Motor neuron (in vitro differentiated cells): ENCODE data around the gene CYFIP1. TPM values are rescaled to one million over a fixed set of nuclear protein-coding genes. Genes with fewer than 3 reads are reported as not detected.

Source experiments
- ATAC-seq, 8 experiments: fragments of 200-7000 bp; cut with Tn5 transposase; replicated peaks in 6 of 8; 2 replicates each; pipeline ENCODE4 v1.8.0; 2021; ENCODE audit warnings: mild to moderate bottlenecking in 8 of 8, moderate library complexity in 8 of 8
- H3K27ac ChIP-seq, 2 donors: fragments of 250-450 bp; sonication (Bioruptor Pico); 2 replicates each; pipeline ENCODE4 v1.9.0; 2021; ENCODE audit warnings: antibody characterized with exemption in 2 of 2, mild to moderate bottlenecking in 2 of 2, moderate library complexity in 1 of 2
- H3K4me1 ChIP-seq, 2 donors: fragments of 250-450 bp; sonication (Bioruptor Pico); replicated peaks in 1 of 2; 2 replicates each; pipeline ENCODE4 v1.6.1; 2021; ENCODE audit warnings: antibody characterized with exemption in 2 of 2, mild to moderate bottlenecking in 2 of 2, moderate library complexity in 1 of 2
- H3K4me3 ChIP-seq, 5 donors: fragments of 250-450 bp; sonication (Bioruptor Pico); 2 replicates each; pipeline ENCODE4 v1.9.0; 2021; ENCODE audit warnings: antibody characterized with exemption in 5 of 5, mild to moderate bottlenecking in 5 of 5, moderate library complexity in 4 of 5
- WGBS, 10 experiments: fragments of 450-650 bp; shearing (Covaris generic); methylation state at CpG; one replicate each; pipeline ENCODE4 v1.0.0; 2022; 5-methylcytosine and 5-hydroxymethylcytosine counted together
- in situ Hi-C, 9 experiments: fragments of 400-800 bp; cut with MboI; loops; one replicate each; pipeline ENCODE4 v1.15.0; 2021; ENCODE audit warnings: low sequenced_read_pairs in 9 of 9, low pct_unique_long_range_greater_than_20kb in 2 of 9; ENCODE audit not compliant: unreplicated experiment in 9 of 9
- total RNA-seq, 8 experiments: library from RNA; unstranded; fragments of 300-600 nt; gene quantifications; 2 replicates each; pipeline versions ENCODE4 v1.2.3 to v1.2.4, GENCODE V29; 2022

CYFIP1 gene
- total RNA-seq, 8 experiments from 2014 or later: 13.2 to 76.1 (median 31.8) TPM

- Histone ChIP-seq H3K27ac (no peak overlapping the region), H3K4me3 (no peak overlapping the region), H3K4me1 (no peaks in the 10 kb centered on the region)
- in situ Hi-C loops: no loop called here
- 52 to 100% (median 94%) methylated on average over 1 to 3 of the region's 3 CpGs; no CpG with 5 or more reads in 3 of the 10 experiments for WGBS, 10 experiments
- peak in 1 of 8 experiments; percentile 17 for ATAC-seq
Observed at GRCh38 chr15:22850055-22850454, 130.1 kb downstream of the CYFIP1 start.

DNA sequence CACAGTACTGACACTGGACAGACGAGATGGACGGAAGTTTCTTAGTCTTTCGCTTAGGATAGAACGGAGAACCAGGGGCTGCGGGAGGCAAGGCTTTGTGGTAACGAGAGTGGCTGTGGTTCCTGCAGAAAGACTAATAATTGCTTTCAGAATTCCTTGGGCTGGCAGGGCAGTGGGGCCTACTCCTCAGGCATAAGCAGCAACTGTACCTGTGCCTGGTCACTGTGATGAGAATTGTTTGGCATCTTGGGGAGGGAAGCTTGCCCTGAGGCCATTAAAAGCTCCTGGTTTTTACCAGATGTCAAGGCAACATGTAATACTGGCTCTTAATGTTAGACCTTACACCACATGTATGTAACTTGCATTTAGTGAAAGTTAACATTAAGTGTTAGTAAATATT lies 134.1 kb downstream of the CYFIP1 start:
- in situ Hi-C loops: no loop called here
- H3K27ac ChIP-seq: no peak overlapping the region
- H3K4me3 ChIP-seq: no peak overlapping the region
- ATAC-seq: peak in 1 of 8 experiments; percentile 6
- no peaks in the 10 kb centered on the region for H3K4me1 ChIP-seq
- WGBS, 10 experiments: 80 to 100% (median 93%) methylated on average over 1 to 6 of the region's 6 CpGs; no CpG with 5 or more reads in 3 of the 10 experiments

DNA sequence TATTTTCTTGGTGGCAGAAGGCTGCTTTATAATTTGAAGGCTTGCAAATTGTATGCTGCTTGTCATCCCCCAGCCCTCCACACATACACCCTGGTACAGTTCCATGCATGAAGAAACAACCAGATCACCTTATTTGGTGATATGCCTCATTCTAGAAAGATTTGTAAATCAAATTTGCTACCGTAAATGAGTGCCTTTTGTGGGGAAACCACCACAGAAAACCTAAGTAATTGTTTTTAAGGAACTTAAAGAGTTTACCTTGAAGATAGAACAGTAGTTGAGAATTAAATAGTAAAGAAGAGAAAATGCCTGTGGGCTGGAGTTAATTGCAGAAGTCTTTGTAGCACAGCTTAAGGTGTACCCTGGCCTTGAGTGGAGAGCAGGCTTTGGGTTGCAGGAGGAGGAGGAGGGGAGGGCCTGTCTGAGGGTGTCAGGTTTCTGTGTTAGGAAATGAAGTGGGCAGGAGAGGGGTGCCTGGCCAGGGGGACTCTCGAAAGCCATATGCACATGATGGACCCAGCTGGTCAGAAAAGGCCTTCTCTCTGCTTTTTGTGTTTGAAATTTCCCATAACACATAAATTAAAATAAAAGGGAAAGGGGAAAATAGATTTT lies 134.8 kb downstream of the CYFIP1 start:
- in situ Hi-C loops: no loop called here
- no peak overlapping the region for H3K4me3 ChIP-seq
- H3K4me1 ChIP-seq: peaks cover 2 to 4% of the 10 kb centered on the region in 2 donors
- ATAC-seq: peak in 4 of 8 experiments; percentile 15 to 79 (median 70)
- 21 to 83% (median 49%) methylated on average over 1 to 2 of the region's 2 CpGs; no CpG with 5 or more reads in 3 of the 10 experiments for WGBS, 10 experiments
- H3K27ac ChIP-seq: no peak overlapping the region

DNA sequence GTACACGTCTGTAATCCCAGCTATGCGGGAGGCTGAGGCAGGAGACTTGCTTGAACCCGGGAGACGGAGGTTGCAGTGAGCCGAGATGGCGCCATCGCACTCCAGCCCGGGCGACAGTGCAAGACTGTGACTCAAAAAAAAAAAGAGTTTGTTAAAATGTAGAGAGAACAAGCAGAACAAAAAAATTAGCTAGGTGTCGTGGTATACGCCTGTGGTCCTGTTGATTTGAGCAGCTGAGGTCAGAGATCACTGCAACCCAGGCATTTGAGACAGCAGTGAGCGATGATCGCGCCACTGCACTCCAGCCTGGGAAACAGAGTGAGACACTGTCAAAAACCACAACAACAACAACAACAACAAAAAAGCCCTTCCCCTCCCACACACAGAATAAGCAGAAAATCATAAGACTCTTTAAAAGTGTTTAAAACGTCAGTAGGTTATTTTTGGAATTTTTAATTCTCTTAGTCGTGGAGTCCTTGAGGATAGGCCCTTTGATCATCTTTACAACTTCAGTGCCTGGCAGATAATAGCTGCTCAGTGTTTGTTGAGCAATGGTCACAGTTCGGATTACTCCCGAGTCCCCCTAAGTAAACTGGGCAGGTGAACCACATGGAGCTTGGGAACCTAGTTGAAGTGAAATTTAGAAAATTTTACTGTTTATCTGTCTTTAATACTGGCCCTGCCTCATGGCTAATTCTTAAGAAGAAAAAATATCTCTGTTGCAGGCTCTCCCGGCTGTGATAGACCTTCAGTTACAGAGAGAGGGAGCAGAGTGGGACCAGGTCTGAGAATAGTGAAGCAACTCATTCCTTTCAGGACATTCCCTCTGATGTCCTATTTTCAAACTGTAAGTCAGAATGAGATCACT lies 135.5 kb downstream of the CYFIP1 start:
- H3K27ac ChIP-seq: no peak overlapping the region
- H3K4me1 ChIP-seq: peaks cover 5 to 9% of the 10 kb centered on the region in 2 donors
- in situ Hi-C loops: no loop called here
- H3K4me3 ChIP-seq: no peak overlapping the region
- 40 to 96% (median 90%) methylated on average over 1 to 12 of the region's 19 CpGs; no CpG with 5 or more reads in 2 of the 10 experiments for WGBS, 10 experiments
- peak in 1 of 8 experiments; percentile 10 for ATAC-seq

- Histone ChIP-seq H3K4me3 (peak overlapping the region; percentile 73 to 95 (median 85)), H3K4me1 (peaks cover 5 to 9% of the 10 kb centered on the region in 2 donors), H3K27ac (peak overlapping the region; percentile 89 to 94)
- no peak for ATAC-seq
- WGBS, 10 experiments: 0 to 14% (median 1%) methylated on average over 1 to 15 of the region's 16 CpGs
- in situ Hi-C loops: no loop called here
Observed at GRCh38 chr15:22839046-22839695, 141.0 kb downstream of the CYFIP1 start.

DNA sequence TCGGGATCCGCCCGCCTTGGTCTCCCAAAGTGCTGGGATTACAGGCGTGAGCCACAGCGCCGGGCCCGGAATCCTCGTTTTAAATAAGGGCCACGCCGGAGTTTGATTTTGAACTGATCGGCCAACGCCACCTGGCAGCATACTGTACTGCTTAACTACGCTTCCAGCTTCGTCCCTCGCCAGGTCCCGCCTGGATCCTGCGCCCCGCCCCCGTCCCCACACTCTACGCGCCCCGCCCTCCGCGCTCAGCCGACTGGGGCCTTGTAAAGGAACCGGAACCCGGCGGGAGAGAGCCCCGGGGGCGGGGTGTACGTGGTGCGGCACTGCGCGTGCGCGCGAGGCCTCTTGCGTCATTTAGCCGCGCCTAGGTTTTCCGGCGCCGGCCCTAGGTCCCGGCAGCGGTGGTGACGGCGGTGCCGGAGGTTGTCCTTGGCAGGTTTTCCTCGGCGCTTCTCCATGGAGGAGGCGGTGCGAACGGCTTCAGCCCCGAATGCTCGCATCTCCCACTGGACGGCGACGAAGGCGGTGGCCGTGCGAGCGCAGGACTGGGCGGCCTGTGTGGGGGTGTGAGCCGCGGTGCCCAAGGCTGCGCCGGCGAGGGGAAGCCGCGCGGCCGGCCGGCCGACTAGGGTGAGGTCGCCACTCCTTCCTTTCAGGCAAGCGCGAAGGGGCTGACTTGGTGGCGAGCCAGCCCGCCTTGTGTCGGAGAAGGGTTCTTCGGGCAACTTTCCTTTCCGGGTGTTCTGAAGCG lies 141.7 kb downstream of the CYFIP1 start, which contains the start of gene NIPA2:
Gene NIPA2, plus strand, starts transcription at position 375 of the 751 bp plus-strand sequence. CDS start 13,066 bp downstream, outside the sequence.
- peak within 1 kb of the TSS; percentile 73 to 95 (median 85) for H3K4me3 ChIP-seq
- ATAC-seq: peak; percentile 91 to 98 (median 98)
- WGBS, 10 experiments: 2% methylated on average over 17 to 20 of the region's 83 CpGs; no CpG with 5 or more reads in 8 of the 10 experiments
- peaks cover 5 to 9% of the 10 kb centered on the region in 2 donors for H3K4me1 ChIP-seq
- peak within 1 kb of the TSS; percentile 89 to 94 for H3K27ac ChIP-seq
- in situ Hi-C loops: no loop called here

DNA sequence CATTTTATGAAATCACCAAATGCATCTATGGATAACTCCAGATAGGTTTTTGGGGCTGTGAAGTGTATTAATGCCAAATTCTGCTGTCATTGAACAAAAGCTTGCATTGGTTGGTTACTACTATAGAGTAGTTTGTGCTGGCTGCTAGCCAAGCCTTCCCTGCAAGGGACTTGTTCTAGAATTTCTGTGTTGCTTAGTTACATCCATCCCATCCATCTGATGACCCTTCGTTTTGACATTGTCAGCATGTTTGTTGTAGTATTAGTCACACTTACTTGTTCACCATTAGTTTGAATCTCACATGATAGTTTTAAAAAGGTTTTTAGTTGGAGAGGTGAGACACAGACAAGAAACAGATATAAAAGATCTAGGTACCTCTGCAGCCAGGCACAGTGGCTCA lies 148.7 kb downstream of the CYFIP1 start:
- WGBS, 10 experiments: 20 to 100% (median 60%) methylated on average over 1 of the region's 1 CpG; no CpG with 5 or more reads in 3 of the 10 experiments
- in situ Hi-C loops: no loop called here
- peak in 4 of 8 experiments; percentile 37 to 97 (median 64) for ATAC-seq
- Histone ChIP-seq H3K4me3 (no peak overlapping the region), H3K27ac (no peak overlapping the region), H3K4me1 (peaks cover 0 to 8% of the 10 kb centered on the region in 2 donors)

DNA sequence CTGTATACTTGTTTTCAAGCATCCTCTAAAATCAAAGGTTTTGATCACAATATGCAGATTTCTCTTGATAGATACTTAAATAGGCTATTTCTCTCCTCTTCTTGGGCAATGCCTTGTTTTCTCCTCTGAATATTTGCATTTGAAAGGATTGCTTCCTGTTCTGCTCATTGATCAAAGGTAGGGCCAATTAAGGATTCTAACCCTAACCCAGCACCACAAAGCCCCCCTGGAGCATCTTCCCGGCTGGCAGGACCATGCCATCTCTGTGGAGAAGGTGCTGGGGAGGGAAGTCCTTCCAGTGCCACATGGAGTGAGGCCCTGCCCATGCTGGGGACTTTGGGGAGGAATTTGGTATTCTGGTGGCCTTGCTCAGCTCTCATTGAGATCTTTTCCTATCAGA lies 153.0 kb downstream of the CYFIP1 start:
- Histone ChIP-seq H3K27ac (no peak overlapping the region), H3K4me1 (peaks cover 0 to 8% of the 10 kb centered on the region in 2 donors), H3K4me3 (no peak overlapping the region)
- WGBS, 10 experiments: 0 to 100% (median 29%) methylated on average over 1 of the region's 1 CpG; no CpG with 5 or more reads in 5 of the 10 experiments
- in situ Hi-C loops: no loop called here
- ATAC-seq: no peak

GRCh38 chr15:22823495-22824128 lies 156.6 kb downstream of the CYFIP1 start:
- 78 to 100% (median 98%) methylated on average over 3 to 11 of the region's 29 CpGs; no CpG with 5 or more reads in 1 of the 10 experiments for WGBS, 10 experiments
- ATAC-seq: no peak
- Histone ChIP-seq H3K27ac (no peak overlapping the region), H3K4me3 (no peak overlapping the region), H3K4me1 (no peaks in the 10 kb centered on the region)
- in situ Hi-C loops: no loop called here

- Histone ChIP-seq H3K27ac (no peak overlapping the region), H3K4me1 (no peaks in the 10 kb centered on the region), H3K4me3 (no peak overlapping the region)
- in situ Hi-C loops: no loop called here
- no peak for ATAC-seq
- WGBS, 10 experiments: 67 to 100% (median 90%) methylated on average over 1 to 2 of the region's 2 CpGs; no CpG with 5 or more reads in 3 of the 10 experiments
Observed at GRCh38 chr15:22819651-22820050, 160.5 kb downstream of the CYFIP1 start.
